IPS-NIHi7 (cell line): Measurements from ENCODE around the gene HSD3B7.

Experiments used
- DNase-seq: peaks from one replicate; pipeline ENCODE4 v3.0.0; 2012; ENCODE audit warnings: mixed read lengths; ENCODE audit errors: extremely low spot score

Gene HSD3B7

GRCh38 chr16:31022544-31023251 is 37.7 kb downstream of the HSD3B7 start:
- no peak for DNase-seq

GRCh38 chr16:31023252-31023602 is 38.2 kb downstream of the HSD3B7 start:
- DNase-seq, result no peak

GRCh38 chr16:31023627-31024226 is 38.7 kb downstream of the HSD3B7 start:
- no peak for DNase-seq

GRCh38 chr16:31025339-31025738 is 40.3 kb downstream of the HSD3B7 start:
- no peak for DNase-seq

GRCh38 chr16:31029272-31029671 is 44.3 kb downstream of the HSD3B7 start:
- DNase-seq, result no peak

GRCh38 chr16:31031276-31031675 is 46.3 kb downstream of the HSD3B7 start:
- DNase-seq, result no peak

- DNase-seq, result peak; percentile 94
Measured at GRCh38 chr16:31032736-31033708, 48.0 kb downstream of the HSD3B7 start, which contains the start of gene STX4. TSS of gene STX4 (plus strand) at chr16:31033558. CDS start at chr16:31033806, 248 bp downstream.

- DNase-seq, result peak; percentile 96
Measured at GRCh38 chr16:31033709-31034492, 48.9 kb downstream of the HSD3B7 start.

GRCh38 chr16:31036691-31037090 is 51.7 kb downstream of the HSD3B7 start:
- no peak for DNase-seq
